Sigmoid colon (tissue), 7 donors: ENCODE measurements around the gene CENPP. TPM values are rescaled to one million over a fixed set of nuclear protein-coding genes. Genes with fewer than 3 reads are reported as not detected.
A peak's percentile ranks its signal among the peaks of the same experiment; 100 is the strongest.

Source experiments
- DNase-seq: peaks from one replicate; pipeline ENCODE4 v3.0.0-alpha.2; 2019
- H3K27ac ChIP-seq, 4 donors: fragments of 200-600 bp; sonication (generic); one replicate each; pipeline ENCODE4 v1.5.1; 2016 to 2019; ENCODE audit warnings: mild to moderate bottlenecking in 1 of 4
- H3K27me3 ChIP-seq, 3 donors: fragments of 200-600 bp; sonication (generic); one replicate each; pipeline ENCODE4 v1.5.1; 2019; ENCODE audit warnings: mild to moderate bottlenecking in 1 of 3
- H3K36me3 ChIP-seq, 4 donors: fragments of 200-600 bp; sonication (generic); one replicate each; pipeline ENCODE4 v1.5.1; 2016 to 2019
- H3K4me1 ChIP-seq, 4 donors: fragments of 200-600 bp; sonication (generic); one replicate each; pipeline ENCODE4 v1.5.1; 2017 to 2019
- H3K4me3 ChIP-seq, 4 donors: fragments of 200-600 bp; sonication (generic); one replicate each; pipeline ENCODE4 v1.5.1; 2017 to 2019; ENCODE audit warnings: mild to moderate bottlenecking in 2 of 4, moderate library complexity in 1 of 4
- H3K9me3 ChIP-seq, 4 donors: fragments of 200-600 bp in 3 of 4; sonication (generic) in 3 of 4; one replicate each; pipeline versions ENCODE4 v1.5.1 to v1.6.1; 2013 to 2019
- CTCF ChIP-seq, 4 experiments: fragments of 450-650 bp in 3 of 4; fragments of 200-600 bp in 1 of 4; IDR thresholded peaks; one replicate each; pipeline ENCODE4 v1.5.1; 2016 to 2019; ENCODE audit warnings: antibody characterized with exemption in 4 of 4, mild to moderate bottlenecking in 3 of 4, moderate library complexity in 2 of 4
- EP300 ChIP-seq, 4 donors: sonication (generic); formaldehyde crosslinking; IDR thresholded peaks; one replicate each; pipeline ENCODE4 v1.6.1; 2017; ENCODE audit warnings: antibody characterized with exemption in 4 of 4
- POLR2A ChIP-seq, 2 donors: fragments of 450-650 bp; IDR thresholded peaks; one replicate each; pipeline ENCODE4 v1.6.1; 2016; ENCODE audit warnings: antibody characterized with exemption in 2 of 2, mild to moderate bottlenecking in 2 of 2, moderate library complexity in 2 of 2
- POLR2AphosphoS5 ChIP-seq, 4 donors: sonication (generic); formaldehyde crosslinking; IDR thresholded peaks; one replicate each; pipeline ENCODE4 v1.6.1; 2017; ENCODE audit warnings: antibody characterized with exemption in 4 of 4
- whole genome bisulfite sequencing, 2 donors: extraction: QIAGEN DNeasy Blood & Tissue Kit; methylation state at CpG; one replicate each; pipeline ENCODE4 v1.1.7; 2013; 5-methylcytosine and 5-hydroxymethylcytosine counted together
- intact Hi-C: fragments of 100-400 bp; cut with DNase I; formaldehyde crosslinking; loops from one replicate; pipeline ENCODE4 v1.15.1; 2023
- polyA plus RNA-seq, 3 donors: library from polyadenylated mRNA; stranded (reverse); fragments of 200-250 nt; gene quantifications; one replicate each; pipeline ENCODE4 v1.2.3, GENCODE V29; 2013
- total RNA-seq, 4 donors: library from RNA; depleted of rRNA; stranded (reverse); fragments of >200 nt; gene quantifications; one replicate each; pipeline ENCODE4 v1.1.0, GENCODE V29; 2016
- donor health status: healthy with polysubstance abuse.
- donor health status: Bipolar disorder and iron deficiency.
- donor health status: healthy.

The CENPP gene
- total and polyA plus RNA-seq, 7 donors: 0.60 to 11.9 (median 2.4) TPM

DNA sequence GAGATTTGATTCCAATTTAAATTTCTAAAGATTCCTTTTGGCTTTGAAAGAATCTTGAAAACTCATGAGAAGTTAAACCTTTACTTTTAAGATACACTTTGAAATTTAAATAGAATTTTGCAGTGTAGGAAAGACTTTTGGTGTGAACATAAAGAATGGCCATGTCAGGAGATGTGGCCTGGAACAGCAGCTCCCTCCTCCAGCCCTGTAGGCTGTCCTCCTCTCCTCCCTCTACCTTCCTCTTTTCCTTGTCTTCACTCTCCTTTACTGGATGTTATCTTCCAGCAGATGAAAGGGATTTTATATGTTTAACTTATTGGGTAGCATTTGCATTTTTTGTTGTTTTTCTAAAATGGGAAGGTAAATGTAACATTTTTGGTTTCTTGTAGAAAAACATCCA is 137.6 kb downstream of the CENPP start:
- peaks cover 0 to 36% (median 30%) of the 10 kb centered on the region in 4 donors for H3K4me1 ChIP-seq
- TF ChIP-seq POLR2AphosphoS5 (IDR thresholded peaks at IDR 0.05) (no peak), POLR2A (IDR thresholded peaks at IDR 0.05) (no peak), CTCF (IDR thresholded peaks at IDR 0.05) (no peak), EP300 (IDR thresholded peaks at IDR 0.05) (no peak)
- H3K36me3 ChIP-seq: no peaks in the 10 kb centered on the region
- H3K27ac ChIP-seq: peak overlapping the region; percentile 68 to 86 (median 85)
- no peak overlapping the region for H3K4me3 ChIP-seq
- intact Hi-C loops: no loop called here
- no peaks in the 10 kb centered on the region for H3K9me3 ChIP-seq
- H3K27me3 ChIP-seq: no peaks in the 10 kb centered on the region
- DNase-seq: no peak

- Histone ChIP-seq H3K9me3 (no peaks in the 10 kb centered on the region), H3K36me3 (no peaks in the 10 kb centered on the region), H3K4me3 (no peak overlapping the region), H3K27me3 (no peaks in the 10 kb centered on the region), H3K27ac (peak overlapping the region; percentile 68 to 86 (median 85)), H3K4me1 (peaks cover 0 to 35% (median 26%) of the 10 kb centered on the region in 4 donors)
- TF ChIP-seq EP300 (IDR thresholded peaks at IDR 0.05) (peak in 3 of 4 donors; percentile 13 to 71 (median 59)), POLR2A (IDR thresholded peaks at IDR 0.05) (no peak), POLR2AphosphoS5 (IDR thresholded peaks at IDR 0.05) (peak; percentile 38 to 73 (median 61))
- WGBS, 2 donors: 85 to 88% methylated on average over 3 of the region's 3 CpGs
- DNase-seq: no peak
- intact Hi-C loops: loop anchor here (2.0 kb wide), 1 partner anchor 43 kb away; no protein-coding TSS in a partner anchor
Observed at GRCh38 chr9:92463984-92464383, 138.2 kb downstream of the CENPP start.

GRCh38 chr9:92467041-92467440 is 141.3 kb downstream of the CENPP start:
- H3K9me3 ChIP-seq: no peaks in the 10 kb centered on the region
- H3K27ac ChIP-seq: no peak overlapping the region
- TF ChIP-seq CTCF (IDR thresholded peaks at IDR 0.05) (no peak), POLR2AphosphoS5 (IDR thresholded peaks at IDR 0.05) (no peak), EP300 (IDR thresholded peaks at IDR 0.05) (no peak), POLR2A (IDR thresholded peaks at IDR 0.05) (no peak)
- WGBS, 2 donors: 81 to 93% methylated on average over 1 of the region's 1 CpG
- no peaks in the 10 kb centered on the region for H3K27me3 ChIP-seq
- peaks cover 0 to 31% (median 24%) of the 10 kb centered on the region in 4 donors for H3K4me1 ChIP-seq
- no peak for DNase-seq
- intact Hi-C loops: no loop called here
- no peak overlapping the region for H3K4me3 ChIP-seq
- no peaks in the 10 kb centered on the region for H3K36me3 ChIP-seq

- peaks cover 0 to 31% (median 24%) of the 10 kb centered on the region in 4 donors for H3K4me1 ChIP-seq
- no peak for TF ChIP-seq POLR2AphosphoS5 (IDR thresholded peaks at IDR 0.05)
- no peaks in the 10 kb centered on the region for H3K27me3 ChIP-seq
- no peak overlapping the region for H3K27ac ChIP-seq
- H3K36me3 ChIP-seq: no peaks in the 10 kb centered on the region
- H3K4me3 ChIP-seq: no peak overlapping the region
- intact Hi-C loops: no loop called here
- WGBS, 2 donors: 86 to 90% methylated on average over 2 of the region's 2 CpGs
- H3K9me3 ChIP-seq: no peaks in the 10 kb centered on the region
- DNase-seq: no peak
Observed at GRCh38 chr9:92467511-92467910, 141.8 kb downstream of the CENPP start.

- WGBS, 2 donors: 96 to 99% methylated on average over 2 of the region's 2 CpGs
- H3K27me3 ChIP-seq: no peaks in the 10 kb centered on the region
- H3K27ac ChIP-seq: no peak overlapping the region
- TF ChIP-seq POLR2AphosphoS5 (IDR thresholded peaks at IDR 0.05): no peak
- no peak for TF ChIP-seq POLR2A (IDR thresholded peaks at IDR 0.05)
- no peak for TF ChIP-seq EP300 (IDR thresholded peaks at IDR 0.05)
- no peak for TF ChIP-seq CTCF (IDR thresholded peaks at IDR 0.05)
- DNase-seq: no peak
- peaks cover 0 to 7% (median 0%) of the 10 kb centered on the region in 4 donors for H3K36me3 ChIP-seq
- no peaks in the 10 kb centered on the region for H3K9me3 ChIP-seq
- H3K4me1 ChIP-seq: peaks cover 0 to 27% (median 21%) of the 10 kb centered on the region in 4 donors
- intact Hi-C loops: no loop called here
- no peak overlapping the region for H3K4me3 ChIP-seq
Observed at GRCh38 chr9:92468206-92468605, 142.5 kb downstream of the CENPP start.

- intact Hi-C loops: no loop called here
- Histone ChIP-seq H3K4me1 (peaks cover 0 to 32% (median 22%) of the 10 kb centered on the region in 4 donors), H3K4me3 (no peak overlapping the region), H3K27me3 (no peaks in the 10 kb centered on the region), H3K36me3 (peaks cover 0 to 11% (median 0%) of the 10 kb centered on the region in 4 donors), H3K9me3 (no peaks in the 10 kb centered on the region), H3K27ac (no peak overlapping the region)
- no peak for DNase-seq
- no peak for TF ChIP-seq CTCF (IDR thresholded peaks at IDR 0.05)
- TF ChIP-seq EP300 (IDR thresholded peaks at IDR 0.05): no peak
- no peak for TF ChIP-seq POLR2A (IDR thresholded peaks at IDR 0.05)
- no peak for TF ChIP-seq POLR2AphosphoS5 (IDR thresholded peaks at IDR 0.05)
- WGBS, 2 donors: 95 to 97% methylated on average over 3 of the region's 3 CpGs
Observed at GRCh38 chr9:92474587-92474986, 148.8 kb downstream of the CENPP start.
